ENCODE data around the gene MB.
A peak's percentile ranks its signal among the peaks of the same experiment; 100 is the strongest.

Gene MB

DNA sequence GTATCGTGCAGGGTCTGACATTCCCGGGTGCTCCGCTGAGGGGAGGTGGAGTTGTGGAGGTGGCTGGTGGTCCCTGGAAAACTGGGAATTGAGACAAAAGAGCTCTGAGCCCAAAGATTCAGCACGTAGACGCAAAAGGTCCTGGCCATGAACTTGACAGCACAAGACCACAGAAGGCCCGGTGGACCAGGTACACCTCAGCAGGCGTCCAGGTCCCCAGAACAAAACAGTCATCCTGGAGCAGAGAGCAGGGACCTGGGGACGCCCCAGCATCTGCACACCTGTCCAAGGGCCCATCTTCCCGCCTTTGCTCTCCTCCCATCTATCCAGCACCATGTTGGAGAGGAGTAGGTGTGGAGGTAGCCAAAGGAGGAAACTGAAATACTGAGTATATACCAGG lies 13.8 kb upstream of the MB start:
- DNase-seq (ENCODE audit: low read depth), result no peak
- TF ChIP-seq, protein P1, sequence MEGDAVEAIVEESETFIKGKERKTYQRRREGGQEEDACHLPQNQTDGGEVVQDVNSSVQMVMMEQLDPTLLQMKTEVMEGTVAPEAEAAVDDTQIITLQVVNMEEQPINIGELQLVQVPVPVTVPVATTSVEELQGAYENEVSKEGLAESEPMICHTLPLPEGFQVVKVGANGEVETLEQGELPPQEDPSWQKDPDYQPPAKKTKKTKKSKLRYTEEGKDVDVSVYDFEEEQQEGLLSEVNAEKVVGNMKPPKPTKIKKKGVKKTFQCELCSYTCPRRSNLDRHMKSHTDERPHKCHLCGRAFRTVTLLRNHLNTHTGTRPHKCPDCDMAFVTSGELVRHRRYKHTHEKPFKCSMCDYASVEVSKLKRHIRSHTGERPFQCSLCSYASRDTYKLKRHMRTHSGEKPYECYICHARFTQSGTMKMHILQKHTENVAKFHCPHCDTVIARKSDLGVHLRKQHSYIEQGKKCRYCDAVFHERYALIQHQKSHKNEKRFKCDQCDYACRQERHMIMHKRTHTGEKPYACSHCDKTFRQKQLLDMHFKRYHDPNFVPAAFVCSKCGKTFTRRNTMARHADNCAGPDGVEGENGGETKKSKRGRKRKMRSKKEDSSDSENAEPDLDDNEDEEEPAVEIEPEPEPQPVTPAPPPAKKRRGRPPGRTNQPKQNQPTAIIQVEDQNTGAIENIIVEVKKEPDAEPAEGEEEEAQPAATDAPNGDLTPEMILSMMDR (IDR thresholded peaks at IDR 0.05; ENCODE audit: insufficient read depth, low read depth, low read length, missing control alignments), result no peak
- H3K4me3 ChIP-seq (ENCODE audit: low read length), result no peak overlapping the region

DNA sequence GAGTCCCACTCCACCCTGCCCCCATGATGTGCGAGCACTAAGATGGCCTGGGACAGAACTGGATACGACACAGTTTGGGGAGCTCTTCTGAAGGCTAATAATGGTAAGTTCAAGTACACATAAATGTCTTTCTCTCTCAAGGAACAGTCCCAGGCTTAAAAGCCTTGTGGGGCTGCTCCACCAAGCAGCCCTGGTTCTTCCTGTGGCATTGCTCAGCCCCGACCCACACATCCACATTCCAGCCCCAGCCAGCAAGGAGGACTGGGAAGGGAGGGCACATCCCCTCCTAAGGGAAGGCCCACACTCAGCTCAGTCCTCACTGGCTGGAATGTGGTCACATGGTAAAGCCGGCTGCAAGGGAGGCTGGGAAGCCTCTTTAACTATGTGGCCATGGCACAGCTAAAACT lies 13.3 kb upstream of the MB start:
- DNase-seq (ENCODE audit: low read depth), result peak; percentile 51
- TF ChIP-seq, protein P1 (IDR thresholded peaks at IDR 0.05; ENCODE audit: insufficient read depth, low read depth, low read length, missing control alignments), result no peak
- no peak overlapping the region for H3K4me3 ChIP-seq (ENCODE audit: low read length)

DNA sequence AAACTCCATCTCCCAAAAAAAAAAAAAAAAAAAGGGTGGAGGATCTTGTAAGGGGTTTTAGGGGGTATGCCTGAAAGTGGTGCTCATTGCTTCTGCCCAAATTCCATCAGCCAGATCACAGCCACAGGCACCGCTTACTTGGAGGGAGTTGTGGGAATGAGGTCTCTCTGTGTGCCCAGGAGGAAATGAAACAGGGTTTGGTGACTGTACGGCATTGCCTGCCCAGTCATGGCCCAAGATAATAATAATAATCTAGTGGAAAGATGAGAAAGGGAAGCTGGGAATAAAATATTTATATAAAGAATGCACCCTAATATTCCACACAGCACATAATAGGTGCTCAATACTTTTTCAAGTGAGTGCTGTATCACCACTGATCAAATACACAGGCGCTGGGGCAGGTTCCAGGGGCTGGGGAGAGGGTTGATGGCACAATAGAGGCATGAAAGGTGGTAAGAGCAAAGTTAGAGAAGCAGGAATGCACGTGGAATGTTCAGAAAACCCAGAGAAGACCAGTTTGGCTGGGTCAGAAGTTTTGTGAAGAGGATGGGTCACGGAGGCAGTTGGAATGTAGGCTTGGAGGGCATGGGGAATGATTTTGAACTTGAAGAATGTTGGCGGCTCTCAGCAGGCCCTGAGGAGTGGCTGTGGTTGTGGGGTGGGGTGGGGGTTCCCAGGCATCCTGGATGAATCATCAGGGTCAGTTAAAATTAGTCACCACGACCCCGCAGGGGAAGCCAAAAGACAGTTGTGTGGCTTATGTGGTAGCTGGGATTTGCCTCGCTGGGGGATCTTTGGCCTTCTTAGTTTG lies 12.5 kb upstream of the MB start:
- peak; percentile 97 for DNase-seq (ENCODE audit: low read depth)
- H3K4me3 ChIP-seq (ENCODE audit: low read length), result no peak overlapping the region
- TF ChIP-seq, protein P1 (IDR thresholded peaks at IDR 0.05; ENCODE audit: insufficient read depth, low read depth, low read length, missing control alignments), result no peak

DNA sequence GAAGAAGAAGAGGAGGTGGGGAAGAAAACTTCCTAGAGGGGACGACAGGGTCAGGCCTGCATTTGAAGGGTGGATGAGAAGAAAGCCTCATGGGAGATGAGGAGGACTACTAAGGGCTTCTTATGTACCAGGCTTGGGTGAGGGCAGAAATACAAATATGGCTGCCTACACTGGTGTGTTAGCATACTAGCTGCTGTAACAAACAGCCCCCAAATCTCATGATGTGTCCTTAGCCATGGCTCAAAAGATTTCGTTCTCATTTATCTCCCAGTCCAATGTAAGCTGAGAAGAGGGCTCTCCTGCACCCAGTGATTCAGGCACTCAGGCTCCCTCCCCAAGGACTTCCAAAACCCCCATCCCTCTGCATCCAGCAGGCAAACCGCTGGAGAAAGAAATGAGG lies 11.6 kb upstream of the MB start:
- no peak for DNase-seq (ENCODE audit: low read depth)
- TF ChIP-seq, protein P1 (IDR thresholded peaks at IDR 0.05; ENCODE audit: insufficient read depth, low read depth, low read length, missing control alignments), result no peak
- H3K4me3 ChIP-seq (ENCODE audit: low read length), result no peak overlapping the region

DNA sequence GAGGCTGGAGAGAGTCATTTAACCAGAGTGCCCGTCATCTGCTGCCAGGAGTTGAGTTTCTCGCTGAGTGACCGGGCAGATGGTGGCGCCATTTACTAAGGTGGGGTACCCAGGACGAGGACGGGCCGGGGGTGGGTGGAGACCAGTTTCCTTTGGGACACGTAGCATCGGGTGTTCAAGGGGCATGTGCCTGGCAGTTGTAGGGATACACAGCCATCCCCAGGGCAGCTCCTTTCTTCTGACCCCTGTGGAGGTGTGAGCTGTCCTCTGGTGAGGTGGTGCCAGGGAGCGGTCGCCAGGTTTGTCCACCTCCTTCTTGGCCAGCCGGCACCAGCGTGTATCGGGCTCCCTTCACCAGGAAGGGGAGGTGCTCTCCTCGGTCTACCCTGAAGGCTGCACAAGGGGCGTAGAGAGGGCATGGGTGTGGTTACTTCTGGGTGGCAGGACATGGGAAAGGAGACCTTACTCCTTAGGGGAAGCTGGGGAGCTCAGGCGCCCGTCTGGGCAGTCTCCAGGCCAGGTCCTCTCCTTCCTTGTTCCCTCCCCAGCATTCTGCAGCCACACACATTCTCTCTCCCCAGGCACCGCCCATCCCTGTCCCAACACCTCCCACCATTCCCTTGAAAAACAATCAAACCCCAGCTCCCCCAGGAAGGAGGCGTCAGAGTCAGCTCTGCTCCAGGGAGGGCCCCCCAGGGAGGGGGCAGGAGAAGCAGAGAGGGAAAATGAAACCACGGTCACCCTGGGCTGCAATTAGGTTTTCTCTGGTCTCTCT lies 10.3 kb upstream of the MB start:
- TF ChIP-seq, protein P1 (IDR thresholded peaks at IDR 0.05; ENCODE audit: insufficient read depth, low read depth, low read length, missing control alignments), result peak; percentile 58
- peak; percentile 83 for DNase-seq (ENCODE audit: low read depth)
- H3K4me3 ChIP-seq (ENCODE audit: low read length), result peak overlapping the region; percentile 51

DNA sequence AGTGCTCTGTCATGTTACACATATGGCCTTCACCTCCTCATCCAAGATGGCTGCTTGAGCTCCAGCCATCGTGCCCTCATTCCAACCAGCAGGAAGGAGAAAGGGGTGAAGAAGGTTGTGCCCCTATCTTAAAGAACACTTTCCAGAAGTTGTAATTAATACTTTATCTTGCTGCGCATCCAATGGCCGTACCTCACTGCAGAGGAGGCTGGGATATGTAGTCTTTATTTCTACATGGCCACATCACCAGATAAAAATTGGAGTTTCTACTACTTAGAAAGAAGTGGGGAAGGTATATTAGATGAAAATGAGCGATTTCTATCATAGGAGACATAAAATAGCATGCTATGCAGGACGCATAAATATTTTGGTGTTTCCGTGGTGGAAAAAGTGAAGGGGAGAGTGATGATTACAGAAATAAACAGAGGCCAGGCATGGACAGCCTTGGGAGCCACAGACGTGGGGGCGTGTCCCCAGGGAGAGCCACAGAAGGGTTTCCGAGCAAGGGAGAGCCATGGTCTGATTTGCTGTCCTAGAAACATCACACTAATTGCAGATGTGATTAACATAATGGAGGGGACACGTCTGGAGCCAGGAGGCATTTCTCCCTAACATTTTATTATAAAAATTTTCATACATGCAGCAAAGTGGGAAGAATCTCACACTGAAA lies 8.8 kb upstream of the MB start:
- TF ChIP-seq, protein P1 (IDR thresholded peaks at IDR 0.05; ENCODE audit: insufficient read depth, low read depth, low read length, missing control alignments), result no peak
- no peak for DNase-seq (ENCODE audit: low read depth)
- H3K4me3 ChIP-seq (ENCODE audit: low read length), result no peak overlapping the region

Data from epithelial cell of esophagus (primary cell).